Measurements from ENCODE around the gene TBX19. TPM values are rescaled to one million over a fixed set of nuclear protein-coding genes. Genes with fewer than 3 reads are reported as not detected.

The TBX19 gene
- total and polyA plus RNA-seq, 12 donors, result 0.35 to 2.2 (median 1.1) TPM; not detected in 1

DNA sequence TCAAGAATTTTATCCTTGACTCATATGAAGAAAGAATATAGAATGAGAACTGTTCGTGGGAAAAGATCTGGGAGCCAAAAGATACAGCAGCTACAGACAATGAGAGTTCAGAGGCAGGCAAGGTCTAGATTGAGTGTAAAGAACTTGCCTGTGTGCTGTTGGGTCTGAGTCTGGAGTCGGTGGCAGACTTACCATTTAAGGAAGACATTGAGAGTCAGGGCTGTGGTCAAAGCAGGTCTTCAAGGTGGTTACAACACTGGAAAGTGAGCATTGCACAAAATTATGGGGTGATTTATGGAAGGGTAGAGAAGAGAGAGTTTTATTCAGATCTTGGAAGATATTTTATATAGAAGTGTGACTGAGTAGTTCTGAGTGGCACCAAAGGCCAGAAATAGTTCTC lies 80.6 kb downstream of the TBX19 start:
- Histone ChIP-seq H3K27ac (no peak overlapping the region), H3K36me3 (replicated peaks in 1 of 2) (no peaks in the 10 kb centered on the region), H3K9me3 (replicated peaks in 1 of 3) (no peaks in the 10 kb centered on the region), H3K4me3 (no peak overlapping the region), H3K27me3 (no peaks in the 10 kb centered on the region), H3K4me1 (replicated peaks in 1 of 2) (no peaks in the 10 kb centered on the region)
- 51 to 64% (median 61%) methylated on average over 2 of the region's 2 CpGs for WGBS, 4 donors
- no peak for DNase-seq
- TF ChIP-seq POLR2A (IDR thresholded peaks at IDR 0.05), result no peak
- TF ChIP-seq, protein P1, sequence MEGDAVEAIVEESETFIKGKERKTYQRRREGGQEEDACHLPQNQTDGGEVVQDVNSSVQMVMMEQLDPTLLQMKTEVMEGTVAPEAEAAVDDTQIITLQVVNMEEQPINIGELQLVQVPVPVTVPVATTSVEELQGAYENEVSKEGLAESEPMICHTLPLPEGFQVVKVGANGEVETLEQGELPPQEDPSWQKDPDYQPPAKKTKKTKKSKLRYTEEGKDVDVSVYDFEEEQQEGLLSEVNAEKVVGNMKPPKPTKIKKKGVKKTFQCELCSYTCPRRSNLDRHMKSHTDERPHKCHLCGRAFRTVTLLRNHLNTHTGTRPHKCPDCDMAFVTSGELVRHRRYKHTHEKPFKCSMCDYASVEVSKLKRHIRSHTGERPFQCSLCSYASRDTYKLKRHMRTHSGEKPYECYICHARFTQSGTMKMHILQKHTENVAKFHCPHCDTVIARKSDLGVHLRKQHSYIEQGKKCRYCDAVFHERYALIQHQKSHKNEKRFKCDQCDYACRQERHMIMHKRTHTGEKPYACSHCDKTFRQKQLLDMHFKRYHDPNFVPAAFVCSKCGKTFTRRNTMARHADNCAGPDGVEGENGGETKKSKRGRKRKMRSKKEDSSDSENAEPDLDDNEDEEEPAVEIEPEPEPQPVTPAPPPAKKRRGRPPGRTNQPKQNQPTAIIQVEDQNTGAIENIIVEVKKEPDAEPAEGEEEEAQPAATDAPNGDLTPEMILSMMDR (IDR thresholded peaks at IDR 0.05), result no peak
- intact Hi-C loops (cut with DNase I), result no loop called here

DNA sequence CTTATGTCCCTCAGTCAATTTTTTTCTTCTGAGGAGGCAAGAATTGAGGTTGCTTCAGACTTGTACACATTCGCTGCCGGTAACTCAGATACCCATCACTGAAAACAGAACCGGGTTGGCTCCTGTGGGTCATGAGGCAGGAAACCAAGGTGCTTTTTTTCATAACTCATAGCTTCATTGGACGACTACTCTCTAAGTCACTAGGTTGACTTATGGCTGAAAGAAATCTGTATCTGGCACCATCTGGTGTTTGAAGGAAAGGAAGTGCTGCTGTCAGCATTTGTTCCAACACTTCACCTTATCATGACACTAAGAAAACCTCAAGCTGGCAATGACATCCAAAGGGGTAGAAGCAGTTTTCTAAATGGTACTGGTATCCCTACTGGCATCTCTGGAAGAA lies 82.3 kb downstream of the TBX19 start:
- no peak for DNase-seq
- Histone ChIP-seq H3K27ac (no peak overlapping the region), H3K36me3 (replicated peaks in 1 of 2) (no peaks in the 10 kb centered on the region), H3K9me3 (replicated peaks in 1 of 3) (no peaks in the 10 kb centered on the region), H3K4me1 (replicated peaks in 1 of 2) (no peaks in the 10 kb centered on the region), H3K4me3 (no peak overlapping the region), H3K27me3 (no peaks in the 10 kb centered on the region)
- TF ChIP-seq POLR2A (IDR thresholded peaks at IDR 0.05), result no peak
- TF ChIP-seq, protein P1 (IDR thresholded peaks at IDR 0.05), result no peak
- 56 to 70% (median 65%) methylated on average over 4 of the region's 4 CpGs for WGBS, 4 donors
- intact Hi-C loops (cut with DNase I), result no loop called here

Small RNA genes within 50 kb of the gene (small RNA-seq; reads per million reads assigned to genes)
- 0 reads per million in 2 donors for gene RNU6-1310P

Other genes starting within 250 kb of the TBX19 start
- gene GPR161, start 143.9 kb upstream of the TBX19 start, total RNA-seq, result 1 to 10 TPM; 1.9 to 4.8 (median 3.3) TPM
- 1 to 10 TPM in 2 of 3 donors, under 1 TPM in 1; 0.75 to 1.9 (median 1.9) TPM for gene GPR161, start 143.9 kb upstream of the TBX19 start, polyA plus RNA-seq
- 10 to 100 TPM; 13.6 to 56.5 (median 28.3) TPM for gene TIPRL, start 101.9 kb upstream of the TBX19 start, total RNA-seq
- 10 to 100 TPM in 1 of 3 donors, 1 to 10 TPM in 2; 9.3 to 59.3 (median 9.6) TPM for gene TIPRL, start 101.9 kb upstream of the TBX19 start, polyA plus RNA-seq
- gene SFT2D2, start 54.9 kb upstream of the TBX19 start, total RNA-seq, result 10 to 100 TPM; 24.7 to 69.9 (median 39.2) TPM
- gene SFT2D2, start 54.9 kb upstream of the TBX19 start, polyA plus RNA-seq, result 1 to 10 TPM; 3.5 to 9.4 (median 4.1) TPM

Data from adrenal gland (tissue), 12 donors.